WERI-Rb-1 (cell line): ENCODE results near the gene SUCNR1.

Experiments used
- DNase-seq: peaks from one replicate; pipeline ENCODE4 v3.0.0-alpha.2; 2020
- H3K27ac ChIP-seq: fragments of 250-450 bp; sonication (Bioruptor Pico); 2 replicates; pipeline ENCODE4 v1.5.1; 2020; ENCODE audit warnings: mild to moderate bottlenecking, moderate library complexity
- H3K27me3 ChIP-seq: fragments of 250-450 bp; sonication (Bioruptor Pico); 2 replicates; pipeline ENCODE4 v1.5.1; 2021; ENCODE audit warnings: mild to moderate bottlenecking, low read depth, moderate library complexity; ENCODE audit not compliant: insufficient read depth, severe bottlenecking
- H3K36me3 ChIP-seq: fragments of 250-450 bp; sonication (Bioruptor Pico); 2 replicates; pipeline ENCODE4 v1.5.1; 2020; ENCODE audit warnings: mild to moderate bottlenecking, moderate library complexity
- H3K4me3 ChIP-seq: 2 replicates; pipeline ENCODE4 v1.5.1; 2011; ENCODE audit warnings: low read depth, mild to moderate bottlenecking, control low read depth, low read length
- H3K9me3 ChIP-seq: fragments of 250-450 bp; sonication (Bioruptor Pico); 2 replicates; pipeline ENCODE4 v1.5.1; 2021; ENCODE audit warnings: mild to moderate bottlenecking, moderate library complexity; ENCODE audit not compliant: severe bottlenecking
- CTCF ChIP-seq: IDR thresholded peaks from 2 replicates; pipeline ENCODE4 v1.5.1; 2011; ENCODE audit warnings: low read depth, mild to moderate bottlenecking, control low read depth, inconsistent platforms, low read length

Gene SUCNR1

DNA sequence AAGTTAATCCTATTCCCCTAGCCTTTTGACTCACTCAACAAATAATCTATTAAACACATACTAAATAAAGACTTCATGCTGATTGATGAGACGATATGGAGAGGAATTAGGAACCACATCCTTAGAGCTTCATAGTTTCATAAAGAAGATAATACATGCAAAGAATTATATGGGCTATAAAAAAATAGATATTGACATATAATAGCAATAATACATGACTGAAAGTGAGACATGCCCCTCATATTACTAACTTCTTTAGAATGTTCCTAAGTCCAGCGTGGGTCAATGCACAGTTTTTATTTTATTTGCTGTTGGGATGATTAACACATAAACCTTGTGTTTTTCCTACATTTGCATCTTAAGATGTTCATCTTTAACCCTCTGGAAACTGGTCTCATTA lies 32.2 kb downstream of the SUCNR1 start:
- no peak overlapping the region for H3K27ac ChIP-seq
- TF ChIP-seq CTCF = no peak
- H3K4me3 ChIP-seq = no peak overlapping the region
- H3K27me3 ChIP-seq = peaks cover 26% of the 10 kb centered on the region
- no peaks in the 10 kb centered on the region for H3K9me3 ChIP-seq
- no peak for DNase-seq
- no peaks in the 10 kb centered on the region for H3K36me3 ChIP-seq

GRCh38 chr3:151906751-151907150 lies 33.3 kb downstream of the SUCNR1 start:
- Histone ChIP-seq H3K36me3 (no peaks in the 10 kb centered on the region), H3K27me3 (peaks cover 22% of the 10 kb centered on the region), H3K4me3 (no peak overlapping the region), H3K9me3 (no peaks in the 10 kb centered on the region), H3K27ac (no peak overlapping the region)
- no peak for DNase-seq
- TF ChIP-seq CTCF = no peak

- DNase-seq = no peak
- Histone ChIP-seq H3K9me3 (no peaks in the 10 kb centered on the region), H3K27me3 (peaks cover 14% of the 10 kb centered on the region), H3K4me3 (no peak overlapping the region), H3K36me3 (no peaks in the 10 kb centered on the region), H3K27ac (no peak overlapping the region)
- TF ChIP-seq CTCF = no peak
Observed at GRCh38 chr3:151908399-151908798, 35.0 kb downstream of the SUCNR1 start.

GRCh38 chr3:151909681-151910405 lies 36.4 kb downstream of the SUCNR1 start:
- H3K27ac ChIP-seq = no peak overlapping the region
- H3K36me3 ChIP-seq = no peaks in the 10 kb centered on the region
- H3K4me3 ChIP-seq = no peak overlapping the region
- H3K9me3 ChIP-seq = no peaks in the 10 kb centered on the region
- no peak for DNase-seq
- peaks cover 14% of the 10 kb centered on the region for H3K27me3 ChIP-seq
- TF ChIP-seq CTCF = no peak

GRCh38 chr3:151911462-151911861 lies 38.0 kb downstream of the SUCNR1 start:
- Histone ChIP-seq H3K4me3 (no peak overlapping the region), H3K27ac (no peak overlapping the region), H3K9me3 (no peaks in the 10 kb centered on the region), H3K27me3 (peaks cover 17% of the 10 kb centered on the region), H3K36me3 (no peaks in the 10 kb centered on the region)
- TF ChIP-seq CTCF = no peak
- DNase-seq = no peak

DNA sequence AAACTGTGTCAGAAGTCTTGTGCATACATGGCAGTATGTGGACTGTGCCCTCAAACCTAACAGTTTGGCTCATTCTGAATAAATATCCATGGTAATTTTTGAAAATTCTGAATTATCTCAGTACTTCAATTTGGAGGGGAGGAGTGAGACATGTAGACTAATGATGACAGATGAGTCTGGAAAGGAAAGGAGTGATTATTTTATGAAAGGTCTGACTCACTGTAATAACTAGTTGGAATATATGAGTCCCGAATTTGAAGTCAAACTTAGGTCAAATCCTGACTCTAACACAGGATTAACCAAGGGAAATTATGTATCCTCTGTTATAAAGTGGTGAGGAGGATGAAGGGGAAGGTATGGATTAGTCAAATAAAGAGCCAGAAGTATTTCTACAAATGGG lies 38.6 kb downstream of the SUCNR1 start:
- no peak for TF ChIP-seq CTCF
- Histone ChIP-seq H3K4me3 (no peak overlapping the region), H3K9me3 (no peaks in the 10 kb centered on the region), H3K27ac (no peak overlapping the region), H3K27me3 (peaks cover 18% of the 10 kb centered on the region), H3K36me3 (no peaks in the 10 kb centered on the region)
- DNase-seq = no peak
